ENCODE measurements around the gene ARMC8.

Gene ARMC8

DNA sequence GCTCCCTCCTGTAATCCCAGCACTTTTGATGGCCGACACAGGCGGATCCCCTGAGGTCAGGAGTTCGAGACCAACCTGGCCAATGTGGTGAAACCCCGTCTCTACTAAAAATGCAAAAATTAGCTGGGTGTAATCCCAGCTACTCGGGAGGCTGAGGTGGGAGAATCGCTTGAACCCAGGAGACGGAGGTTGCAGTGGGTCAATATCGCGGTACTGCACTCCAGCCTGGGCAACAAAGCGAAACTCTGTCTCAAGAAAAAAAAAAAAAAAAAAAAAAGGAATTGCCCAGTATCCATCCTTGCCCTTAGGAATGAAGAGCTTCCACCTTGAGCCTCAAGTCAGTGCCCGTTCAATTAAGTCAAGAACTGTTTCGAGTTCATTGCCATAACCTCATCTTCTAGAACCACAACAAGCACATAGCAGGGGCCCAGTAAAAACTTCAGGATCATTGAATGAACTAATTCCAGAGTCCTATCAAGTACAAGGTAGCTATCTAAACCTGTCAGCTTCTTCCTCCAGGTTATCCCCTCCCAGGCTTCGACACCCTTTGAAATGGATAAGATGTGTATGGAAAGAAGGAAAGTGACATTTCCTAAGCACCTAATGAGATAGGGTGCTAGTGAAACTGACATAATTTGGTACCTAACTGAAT lies 13.2 kb upstream of the ARMC8 start:
- TF ChIP-seq, protein P1, sequence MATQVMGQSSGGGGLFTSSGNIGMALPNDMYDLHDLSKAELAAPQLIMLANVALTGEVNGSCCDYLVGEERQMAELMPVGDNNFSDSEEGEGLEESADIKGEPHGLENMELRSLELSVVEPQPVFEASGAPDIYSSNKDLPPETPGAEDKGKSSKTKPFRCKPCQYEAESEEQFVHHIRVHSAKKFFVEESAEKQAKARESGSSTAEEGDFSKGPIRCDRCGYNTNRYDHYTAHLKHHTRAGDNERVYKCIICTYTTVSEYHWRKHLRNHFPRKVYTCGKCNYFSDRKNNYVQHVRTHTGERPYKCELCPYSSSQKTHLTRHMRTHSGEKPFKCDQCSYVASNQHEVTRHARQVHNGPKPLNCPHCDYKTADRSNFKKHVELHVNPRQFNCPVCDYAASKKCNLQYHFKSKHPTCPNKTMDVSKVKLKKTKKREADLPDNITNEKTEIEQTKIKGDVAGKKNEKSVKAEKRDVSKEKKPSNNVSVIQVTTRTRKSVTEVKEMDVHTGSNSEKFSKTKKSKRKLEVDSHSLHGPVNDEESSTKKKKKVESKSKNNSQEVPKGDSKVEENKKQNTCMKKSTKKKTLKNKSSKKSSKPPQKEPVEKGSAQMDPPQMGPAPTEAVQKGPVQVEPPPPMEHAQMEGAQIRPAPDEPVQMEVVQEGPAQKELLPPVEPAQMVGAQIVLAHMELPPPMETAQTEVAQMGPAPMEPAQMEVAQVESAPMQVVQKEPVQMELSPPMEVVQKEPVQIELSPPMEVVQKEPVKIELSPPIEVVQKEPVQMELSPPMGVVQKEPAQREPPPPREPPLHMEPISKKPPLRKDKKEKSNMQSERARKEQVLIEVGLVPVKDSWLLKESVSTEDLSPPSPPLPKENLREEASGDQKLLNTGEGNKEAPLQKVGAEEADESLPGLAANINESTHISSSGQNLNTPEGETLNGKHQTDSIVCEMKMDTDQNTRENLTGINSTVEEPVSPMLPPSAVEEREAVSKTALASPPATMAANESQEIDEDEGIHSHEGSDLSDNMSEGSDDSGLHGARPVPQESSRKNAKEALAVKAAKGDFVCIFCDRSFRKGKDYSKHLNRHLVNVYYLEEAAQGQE (IDR thresholded peaks at IDR 0.05; ENCODE audit: insufficient read depth in 1 of 2, low read depth in 2 of 2, low read length in 2 of 2): no peak

DNA sequence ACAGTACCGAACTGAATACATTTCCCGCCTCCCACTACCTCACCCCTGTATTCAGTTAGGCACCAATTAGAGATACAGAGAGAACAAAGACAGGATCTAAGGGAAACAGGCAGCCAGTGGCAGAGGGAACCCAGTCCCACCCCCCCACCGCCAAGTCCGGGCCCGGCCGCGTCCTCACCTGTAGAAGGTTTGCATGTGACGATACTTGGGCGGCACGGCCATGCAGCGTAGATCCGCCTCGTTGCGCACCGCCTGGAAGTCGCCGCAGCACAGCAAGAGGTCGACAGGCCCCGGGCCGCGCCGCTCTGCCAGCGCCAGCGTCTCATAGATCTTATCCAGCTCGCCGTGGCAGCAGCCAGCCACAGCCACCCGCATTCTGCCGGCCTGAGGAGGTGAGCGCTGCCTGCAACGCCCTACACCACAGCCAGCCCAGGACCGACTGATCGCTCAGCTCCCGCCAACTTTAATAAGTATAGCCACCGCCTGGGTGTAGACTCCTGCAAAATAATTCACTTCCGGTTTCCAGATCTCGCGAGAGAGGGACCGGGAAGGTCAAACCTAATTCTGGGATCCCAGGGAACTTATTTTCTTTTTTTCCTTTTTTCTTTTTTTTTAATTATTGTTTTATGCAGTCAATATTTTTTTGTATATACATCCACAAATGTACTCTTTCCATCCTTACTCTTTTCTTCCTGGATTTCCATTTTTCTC lies 12.5 kb upstream of the ARMC8 start, which contains the start of gene DBR1:
Gene DBR1, minus strand, starts transcription at position 501 of the 711 bp plus-strand sequence. Its CDS starts 126 bp downstream, at position 375.
- TF ChIP-seq, protein P1 (IDR thresholded peaks at IDR 0.05; ENCODE audit: insufficient read depth in 1 of 2, low read depth in 2 of 2, low read length in 2 of 2): no peak
- TF ChIP-seq SIN3A (IDR thresholded peaks at IDR 0.05; ENCODE audit: borderline replicate concordance, insufficient read depth, low read length) (peak; percentile 82; the same call in 1 of the 2 replicates), FOXP2 (optimal IDR thresholded peaks at IDR 0.05; ENCODE audit: borderline replicate concordance, extremely low read depth, extremely low read length, insufficient read depth) (no peak), TAF1 (IDR thresholded peaks at IDR 0.05; ENCODE audit: borderline replicate concordance, insufficient read depth, low read length) (peak; percentile 76; the same call in 1 of the 2 replicates), POLR2AphosphoS5 (IDR thresholded peaks at IDR 0.05; ENCODE audit: low read depth, low read length) (peak; percentile 85)

DNA sequence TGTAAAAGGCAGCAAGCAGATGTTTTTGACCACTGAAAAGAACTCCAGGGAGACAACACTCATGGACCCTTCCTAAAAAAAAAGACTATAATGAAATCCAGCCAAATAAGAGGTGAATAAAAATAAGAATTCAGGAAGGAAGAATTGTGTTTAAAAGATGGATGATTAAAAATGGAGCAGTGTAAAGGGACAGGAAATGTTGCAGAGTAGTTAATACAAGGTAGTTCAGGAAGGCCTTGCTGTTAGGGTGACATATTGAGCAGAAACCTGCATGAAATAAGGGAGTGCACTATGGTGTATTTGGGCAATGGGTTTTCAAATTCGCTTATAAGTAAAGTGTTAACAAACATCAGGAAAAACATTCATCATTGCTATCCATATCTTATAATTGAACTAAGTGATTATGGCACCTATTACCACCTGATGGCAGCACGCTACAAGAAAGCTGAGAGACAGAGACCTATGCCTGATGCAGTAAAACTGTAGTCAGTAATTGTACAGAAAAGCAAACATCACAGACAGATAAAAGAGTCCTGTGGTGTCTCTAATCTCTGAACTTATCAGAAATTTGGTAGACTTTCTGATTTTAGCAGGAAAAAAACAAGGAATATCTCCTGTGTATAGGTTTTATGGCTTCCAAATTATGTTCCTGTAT lies 6.6 kb upstream of the ARMC8 start:
- TF ChIP-seq POLR2AphosphoS5 (IDR thresholded peaks at IDR 0.05; ENCODE audit: low read depth, low read length) (no peak), FOXP2 (optimal IDR thresholded peaks at IDR 0.05; ENCODE audit: borderline replicate concordance, extremely low read depth, extremely low read length, insufficient read depth) (no peak)

DNA sequence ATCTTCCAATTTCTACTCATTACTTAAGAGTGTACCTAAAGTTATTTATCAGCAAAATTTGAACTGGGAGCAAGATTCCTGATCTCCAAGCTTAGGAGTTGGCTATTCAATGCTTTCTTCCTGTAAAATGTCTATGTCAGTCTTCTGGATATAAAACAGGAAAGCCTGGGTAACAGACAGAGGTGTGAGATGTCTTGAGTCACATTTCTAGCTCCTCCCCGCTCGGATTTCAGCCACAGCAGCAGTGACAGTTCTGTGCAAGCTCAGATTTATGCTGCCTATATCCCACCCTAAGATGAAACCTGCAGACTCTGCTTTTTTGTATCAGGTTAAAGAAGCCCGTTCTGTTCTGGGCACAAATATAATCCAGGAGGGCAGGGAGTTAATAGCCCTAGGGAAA lies 2.1 kb upstream of the ARMC8 start:
- TF ChIP-seq, protein P1 (IDR thresholded peaks at IDR 0.05; ENCODE audit: insufficient read depth in 1 of 2, low read depth in 2 of 2, low read length in 2 of 2): no peak
- TF ChIP-seq POLR2AphosphoS5 (IDR thresholded peaks at IDR 0.05; ENCODE audit: low read depth, low read length) (no peak), FOXP2 (optimal IDR thresholded peaks at IDR 0.05; ENCODE audit: borderline replicate concordance, extremely low read depth, extremely low read length, insufficient read depth) (no peak), TAF1 (IDR thresholded peaks at IDR 0.05; ENCODE audit: borderline replicate concordance, insufficient read depth, low read length) (no peak), SIN3A (IDR thresholded peaks at IDR 0.05; ENCODE audit: borderline replicate concordance, insufficient read depth, low read length) (no peak)

DNA sequence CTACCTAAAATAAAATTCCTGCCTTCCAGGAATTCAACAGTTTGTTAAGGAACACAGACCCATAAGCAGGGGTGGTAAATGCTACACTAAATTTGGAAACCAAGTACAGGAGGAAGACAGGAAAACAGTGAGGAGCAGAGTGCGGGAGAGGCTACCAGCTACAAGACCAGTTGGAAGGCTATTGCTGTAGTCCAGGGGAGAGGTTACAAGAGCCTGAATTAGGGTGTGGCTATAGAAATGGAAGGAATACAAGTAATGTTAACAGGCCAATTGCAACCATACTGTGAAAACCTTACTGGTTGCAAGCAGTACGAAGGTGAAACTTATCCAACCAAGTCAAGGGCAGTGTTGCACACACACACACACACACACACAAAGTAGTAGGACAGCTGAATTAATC lies 880 bp upstream of the ARMC8 start:
- TF ChIP-seq TAF1 (IDR thresholded peaks at IDR 0.05; ENCODE audit: borderline replicate concordance, insufficient read depth, low read length) (no peak), SIN3A (IDR thresholded peaks at IDR 0.05; ENCODE audit: borderline replicate concordance, insufficient read depth, low read length) (no peak), POLR2AphosphoS5 (IDR thresholded peaks at IDR 0.05; ENCODE audit: low read depth, low read length) (no peak)
- TF ChIP-seq, protein P1 (IDR thresholded peaks at IDR 0.05; ENCODE audit: insufficient read depth in 1 of 2, low read depth in 2 of 2, low read length in 2 of 2): no peak

All from PFSK-1 (cell line).